Measurements from ENCODE around the gene IGF1.
"Not testable (repeated sequence)": the region's sequence is repeated elsewhere in the genome, so short reads cannot be mapped to it uniquely, and the experiment has no call there.

The IGF1 gene

GRCh38 chr12:102379346-102380162 lies 100.8 kb downstream of the IGF1 start:
- no peak for DNase-seq (ENCODE audit: low read depth)

- DNase-seq (ENCODE audit: low read depth): no peak
Measured at GRCh38 chr12:102376781-102377180, 103.6 kb downstream of the IGF1 start.

- no peak for DNase-seq (ENCODE audit: low read depth)
Measured at GRCh38 chr12:102376181-102376747, 104.1 kb downstream of the IGF1 start.

- DNase-seq (ENCODE audit: low read depth): no peak
Measured at GRCh38 chr12:102374190-102374589, 106.2 kb downstream of the IGF1 start.

GRCh38 chr12:102372087-102372486 lies 108.3 kb downstream of the IGF1 start:
- no peak for DNase-seq (ENCODE audit: low read depth)

GRCh38 chr12:102371165-102371564 lies 109.2 kb downstream of the IGF1 start:
- DNase-seq (ENCODE audit: low read depth): no peak

- DNase-seq (ENCODE audit: low read depth): no peak
Measured at GRCh38 chr12:102369876-102370275, 110.5 kb downstream of the IGF1 start.

- no peak for DNase-seq (ENCODE audit: low read depth)
Measured at GRCh38 chr12:102365365-102365764, 115.0 kb downstream of the IGF1 start.

GRCh38 chr12:102364709-102365108 lies 115.7 kb downstream of the IGF1 start:
- no peak for DNase-seq (ENCODE audit: low read depth)

GRCh38 chr12:102356690-102357089 lies 123.7 kb downstream of the IGF1 start:
- DNase-seq (ENCODE audit: low read depth): no peak

GRCh38 chr12:102354281-102354680 lies 126.1 kb downstream of the IGF1 start:
- DNase-seq (ENCODE audit: low read depth): not testable (repeated sequence)

- no peak for DNase-seq (ENCODE audit: low read depth)
Measured at GRCh38 chr12:102351322-102351721, 129.0 kb downstream of the IGF1 start.

- no peak for DNase-seq (ENCODE audit: low read depth)
Measured at GRCh38 chr12:102350070-102350469, 130.3 kb downstream of the IGF1 start.

- no peak for DNase-seq (ENCODE audit: low read depth)
Measured at GRCh38 chr12:102349079-102349478, 131.3 kb downstream of the IGF1 start.

- no peak for DNase-seq (ENCODE audit: low read depth)
Measured at GRCh38 chr12:102347811-102348210, 132.6 kb downstream of the IGF1 start.

All from stimulated activated CD8-positive, alpha-beta memory T cell treated with anti-CD3 and anti-CD28 coated beads, Interleukin-15, amount 100 ng/mL, for 24 hours (primary cell).